HG03432 (cell line): ENCODE measurements around the gene EIF4G3.
"Not testable (repeated sequence)": the region's sequence is repeated elsewhere in the genome, so short reads cannot be mapped to it uniquely, and the experiment has no call there.

Experiments
- ATAC-seq: cut with Tn5 transposase; IDR thresholded peaks from one replicate; pipeline ENCODE4 v1.9.1; 2021; ENCODE audit warnings: mild to moderate bottlenecking, moderate library complexity; ENCODE audit not compliant: unreplicated experiment

The EIF4G3 gene

DNA sequence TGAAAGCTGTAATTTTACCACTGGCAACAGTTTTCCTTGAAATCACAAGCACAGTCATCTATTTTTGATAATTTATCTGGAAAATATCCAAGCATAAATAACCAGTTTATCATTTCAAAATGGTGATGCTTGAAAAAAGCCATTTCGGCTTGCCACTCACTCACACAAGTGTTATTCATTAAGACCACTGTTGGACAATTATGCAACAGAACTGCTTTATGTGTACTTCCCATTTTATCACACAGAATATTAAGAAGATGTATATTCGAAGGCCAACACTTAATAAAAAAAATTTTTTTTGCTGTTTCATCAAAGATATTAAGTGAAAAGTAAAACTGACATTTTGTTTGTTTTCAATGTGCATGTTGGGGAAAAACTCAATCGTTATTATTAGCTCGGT is 62.3 kb downstream of the EIF4G3 start:
- ATAC-seq, result no peak

DNA sequence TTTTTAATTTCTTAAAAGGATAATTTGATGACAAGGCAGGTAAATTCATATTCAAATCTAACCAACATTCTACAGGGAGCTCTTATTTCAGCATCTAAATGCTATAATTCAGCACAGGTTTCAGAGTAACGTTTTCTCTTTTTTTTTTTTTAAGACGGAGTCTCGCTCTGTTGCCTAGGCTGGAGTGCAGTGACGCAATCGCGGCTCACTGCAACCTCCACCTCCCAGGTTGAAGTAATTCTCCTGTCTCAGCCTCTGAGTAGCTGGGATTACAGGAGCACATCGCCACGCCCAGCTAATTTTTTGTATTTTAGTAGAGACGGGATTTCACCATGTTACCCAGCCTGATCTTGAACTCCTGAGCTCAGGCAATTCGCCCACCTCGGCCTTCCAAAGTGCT is 66.5 kb downstream of the EIF4G3 start:
- no peak for ATAC-seq

DNA sequence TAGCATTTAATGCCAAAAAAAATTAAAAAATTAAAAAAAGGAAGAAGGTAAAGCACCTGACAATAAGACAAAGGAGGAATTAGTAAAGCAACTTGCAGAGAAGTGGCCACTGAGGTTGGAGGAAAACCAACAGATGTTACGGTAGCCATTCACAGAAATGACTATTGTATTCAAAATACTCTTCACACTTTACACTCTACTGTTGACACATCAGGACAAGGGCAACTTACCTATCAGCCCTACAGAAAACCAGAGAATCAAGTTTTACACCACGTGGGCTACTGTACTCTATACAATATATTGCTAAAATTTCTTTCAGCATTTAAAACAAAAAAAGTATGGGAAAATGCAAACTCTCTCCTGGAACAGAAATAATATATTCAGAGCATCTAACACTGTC is 70.0 kb downstream of the EIF4G3 start:
- ATAC-seq, result no peak

DNA sequence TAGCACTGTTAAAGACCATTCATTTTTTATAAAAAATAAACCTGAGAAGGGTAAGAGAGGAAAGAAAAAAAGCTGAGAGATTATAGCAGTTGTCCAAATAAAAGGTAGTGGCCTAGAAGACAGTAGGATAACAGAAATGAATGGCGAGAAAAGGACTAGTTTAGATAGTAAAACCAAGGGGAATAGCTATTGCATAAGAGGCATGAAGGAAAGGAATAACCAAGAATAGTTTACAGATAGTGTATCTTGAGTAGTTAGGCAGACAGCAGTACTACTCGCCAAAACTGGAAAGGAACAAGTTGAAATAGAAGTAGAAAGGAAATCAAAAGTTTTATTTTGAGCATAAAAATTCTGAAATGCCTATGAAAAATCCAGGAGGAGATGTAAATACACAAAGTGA is 70.5 kb downstream of the EIF4G3 start:
- ATAC-seq, result no peak

DNA sequence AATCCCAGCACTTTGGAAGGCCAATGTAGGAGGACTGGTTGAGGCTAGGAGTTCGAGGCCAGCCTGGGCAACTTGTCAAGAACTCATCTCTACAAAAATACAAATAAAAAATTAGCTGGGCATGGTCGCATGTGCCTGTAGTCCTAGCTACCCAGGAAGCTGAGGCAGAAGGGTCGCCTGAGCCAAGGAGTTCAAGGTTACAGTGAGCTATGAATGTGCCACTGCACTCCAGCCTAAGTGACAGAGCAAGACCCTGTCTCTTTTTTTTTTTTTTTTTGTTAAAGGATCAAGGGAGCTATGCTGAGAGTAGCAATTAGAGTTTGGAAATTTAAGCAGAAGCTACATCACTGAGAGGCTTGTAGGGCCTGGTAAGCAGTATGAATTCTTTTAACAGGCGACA is 70.9 kb downstream of the EIF4G3 start:
- no peak for ATAC-seq

DNA sequence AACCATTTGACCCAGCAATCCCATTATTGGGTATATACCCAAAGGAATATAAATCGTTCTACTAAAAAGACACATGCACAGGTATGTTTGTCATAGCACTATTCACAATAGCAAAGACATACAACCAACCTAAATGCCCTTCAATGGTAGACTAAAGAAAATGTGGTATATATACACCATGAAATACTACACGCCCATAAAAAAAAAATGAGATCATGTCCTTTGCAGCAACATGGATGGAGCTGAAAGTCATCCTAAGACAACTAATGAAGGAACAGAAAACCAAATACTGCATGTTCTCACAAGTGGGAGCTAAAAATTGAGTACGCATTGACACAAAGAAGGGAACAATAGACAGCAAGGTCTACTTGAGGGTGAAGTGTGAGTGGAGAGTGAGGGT is 72.0 kb downstream of the EIF4G3 start:
- ATAC-seq, result no peak

DNA sequence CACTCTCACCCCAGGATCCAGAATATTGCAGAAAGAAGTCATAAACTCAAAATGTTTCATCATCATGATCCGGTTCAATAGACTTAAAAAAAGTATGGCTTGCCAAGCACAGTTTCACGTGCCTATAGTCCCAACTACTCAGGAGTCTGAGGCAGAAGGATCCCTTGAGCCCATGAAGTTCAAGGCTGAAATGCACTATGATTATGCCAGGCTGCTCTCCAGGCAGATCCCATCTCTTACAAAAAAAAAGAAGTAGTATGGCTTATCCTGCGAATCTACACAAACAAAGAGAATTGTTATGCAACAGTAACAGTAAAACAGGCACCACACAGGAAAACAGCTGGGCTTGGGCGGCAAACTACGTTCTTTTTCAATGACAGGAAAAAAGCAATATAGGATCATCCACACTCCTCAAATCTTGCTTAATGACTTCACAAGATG is 76.2 kb downstream of the EIF4G3 start:
- ATAC-seq, result no peak

DNA sequence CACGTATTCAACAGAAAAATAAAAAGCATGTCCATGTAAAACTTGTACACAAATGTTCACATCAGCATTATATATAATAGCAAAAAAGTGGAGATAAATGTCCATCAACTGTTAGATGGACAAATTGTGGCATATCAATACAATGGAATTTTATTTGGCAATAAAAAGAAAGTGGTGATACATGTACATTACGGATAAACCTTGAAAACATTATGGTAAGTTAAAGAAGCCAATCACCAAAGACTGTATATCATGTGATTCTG is 76.9 kb downstream of the EIF4G3 start:
- no peak for ATAC-seq

DNA sequence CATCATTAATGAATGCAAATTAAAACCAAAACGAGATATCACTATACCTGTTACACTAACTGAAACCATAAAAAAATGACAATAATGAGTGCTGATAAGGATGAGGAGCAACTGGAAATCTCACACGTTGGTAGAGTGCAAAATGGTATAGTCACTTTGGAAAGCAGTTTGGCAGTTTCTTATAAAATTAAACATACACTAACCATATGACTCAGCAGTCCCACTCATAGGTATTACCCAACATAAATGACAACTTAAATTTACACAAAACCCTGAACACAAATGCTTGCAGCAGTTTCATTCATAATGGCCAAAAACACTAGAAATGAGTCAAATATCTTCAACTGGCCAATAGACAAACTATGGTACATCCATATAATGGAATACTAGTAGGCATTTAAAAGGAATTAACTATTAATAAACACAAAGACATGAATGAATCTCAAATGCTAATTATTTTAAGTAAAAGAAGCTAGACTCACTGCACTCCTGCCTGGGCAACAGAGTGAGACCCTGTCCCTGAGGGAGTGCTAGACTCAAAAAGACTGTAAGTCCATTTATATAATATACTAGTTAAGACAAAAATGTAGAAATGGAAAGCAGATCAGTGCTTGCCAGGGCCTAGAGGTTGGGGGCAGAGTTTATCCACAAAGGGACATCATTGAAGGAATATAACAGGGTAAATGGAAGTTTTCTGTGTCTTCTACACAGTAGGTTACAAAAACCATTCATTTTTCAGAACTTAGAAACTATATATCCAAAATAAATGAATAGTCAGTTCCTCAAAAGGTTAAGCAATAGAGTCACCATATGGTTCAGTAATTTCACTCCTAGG is 77.4 kb downstream of the EIF4G3 start:
- no peak for ATAC-seq

DNA sequence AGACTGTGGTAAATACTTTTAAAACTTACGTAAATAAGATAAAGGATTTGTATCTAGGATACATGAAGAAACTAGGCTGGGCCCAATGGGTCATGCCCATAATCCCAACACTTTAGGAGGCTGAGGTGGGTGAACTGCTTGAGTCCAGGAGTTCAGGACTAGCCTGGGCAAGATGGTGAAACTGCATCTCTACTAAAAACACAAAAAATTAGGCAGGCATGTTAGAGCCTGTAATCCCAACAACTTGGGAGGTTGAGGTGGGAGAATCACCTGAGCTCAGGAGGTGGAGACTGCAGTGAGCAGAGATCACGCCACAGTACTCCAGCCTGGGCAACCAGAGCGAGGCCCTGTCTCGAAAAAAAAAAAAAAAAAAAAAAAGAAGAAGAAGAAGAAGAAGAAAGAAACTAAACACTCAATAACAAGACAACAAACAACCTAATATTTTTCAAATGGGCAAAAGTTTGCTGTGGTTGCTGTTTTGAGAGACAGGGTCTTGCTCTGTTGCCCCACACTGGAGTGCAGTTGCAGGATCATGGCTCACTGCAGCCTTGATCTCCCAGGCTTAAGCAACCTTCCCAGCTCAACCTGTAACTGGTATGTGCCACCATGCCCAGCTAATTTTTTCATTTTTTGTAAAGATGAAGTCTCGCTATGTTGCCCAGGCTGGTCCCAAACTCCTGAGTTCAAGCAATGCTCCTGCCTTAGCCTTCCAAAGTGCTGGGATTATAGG is 78.3 kb downstream of the EIF4G3 start:
- ATAC-seq, result no peak

DNA sequence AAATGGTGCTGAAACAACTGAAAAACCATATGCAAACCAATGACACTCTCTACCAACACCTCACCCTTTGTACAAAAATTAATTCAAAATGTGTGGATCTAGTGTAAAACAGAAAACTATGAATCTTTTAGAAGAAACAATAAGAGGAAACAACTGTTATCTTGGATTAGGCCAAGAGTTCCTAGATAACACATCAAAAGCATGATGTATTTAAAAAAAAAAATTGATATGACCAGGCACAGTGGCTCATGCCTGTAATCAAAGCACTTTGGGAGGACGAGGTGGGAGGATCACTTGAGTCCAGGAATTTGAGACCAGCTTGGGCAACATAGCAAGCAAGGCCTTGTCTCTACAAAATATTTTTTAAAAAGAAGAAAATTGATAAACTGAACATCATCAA is 79.0 kb downstream of the EIF4G3 start:
- ATAC-seq, result no peak

DNA sequence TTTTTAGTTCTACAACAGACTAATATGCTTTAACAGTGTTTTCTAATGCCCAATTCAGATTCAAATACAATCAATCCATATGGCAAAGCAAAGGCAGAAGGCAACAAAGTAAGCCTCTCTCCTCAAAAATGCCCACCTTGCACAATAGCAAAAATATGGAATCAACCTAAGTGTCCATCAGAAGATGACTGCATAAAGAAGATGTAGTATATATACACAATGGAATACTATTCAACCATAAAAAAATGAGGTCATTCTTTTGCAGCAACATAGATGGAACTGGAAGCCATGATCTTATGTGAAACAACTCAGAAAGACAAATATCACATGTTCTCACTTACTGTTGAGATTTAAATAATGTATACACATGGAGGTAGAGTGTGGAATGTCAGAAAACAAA is 80.7 kb downstream of the EIF4G3 start:
- ATAC-seq, result no peak

DNA sequence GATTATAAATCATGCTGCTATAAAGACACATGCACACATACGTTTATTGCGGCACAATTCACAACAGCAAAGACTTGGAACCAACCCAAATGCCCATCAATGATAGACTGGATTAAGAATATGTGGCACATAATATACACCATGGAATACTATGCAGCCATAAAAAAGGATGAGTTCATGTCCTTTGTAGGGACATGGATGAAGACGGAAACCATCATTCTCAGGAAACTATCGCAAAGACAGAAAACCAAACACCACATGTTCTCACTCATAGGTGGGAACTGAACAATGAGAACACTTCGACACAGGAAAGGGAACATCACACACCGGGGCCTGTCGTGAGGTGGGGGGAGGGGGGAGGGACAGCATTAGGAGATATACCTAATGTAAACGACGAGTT is 82.4 kb downstream of the EIF4G3 start:
- not testable (repeated sequence) for ATAC-seq

DNA sequence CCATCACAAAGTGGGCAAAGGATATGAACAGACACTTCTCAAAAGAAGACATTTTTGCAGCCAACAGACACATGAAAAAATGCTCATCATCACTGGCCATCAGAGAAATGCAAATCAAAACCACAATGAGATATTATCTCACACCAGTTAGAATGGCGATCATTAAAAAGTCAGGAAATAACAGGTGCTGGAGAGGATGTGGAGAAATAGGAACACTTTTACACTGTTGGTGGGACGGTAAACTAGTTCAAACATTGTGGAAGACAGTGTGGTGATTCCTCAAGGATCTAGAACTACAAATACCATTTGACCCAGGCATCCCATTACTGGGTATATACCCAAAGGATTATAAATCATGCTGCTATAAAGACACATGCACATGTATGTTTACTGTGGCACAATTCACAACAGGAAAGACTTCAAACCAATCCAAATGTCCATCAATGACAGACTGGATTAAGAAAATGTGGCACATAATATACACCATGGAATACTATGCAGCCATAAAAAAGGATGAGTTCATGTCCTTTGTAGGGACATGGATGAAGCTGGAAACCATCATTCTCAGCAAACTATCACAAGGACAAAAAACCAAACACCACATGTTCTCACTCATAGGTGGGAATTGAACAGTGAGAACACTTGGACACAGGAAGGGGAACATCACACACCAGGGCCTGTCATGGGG is 83.3 kb downstream of the EIF4G3 start:
- ATAC-seq, result not testable (repeated sequence)

DNA sequence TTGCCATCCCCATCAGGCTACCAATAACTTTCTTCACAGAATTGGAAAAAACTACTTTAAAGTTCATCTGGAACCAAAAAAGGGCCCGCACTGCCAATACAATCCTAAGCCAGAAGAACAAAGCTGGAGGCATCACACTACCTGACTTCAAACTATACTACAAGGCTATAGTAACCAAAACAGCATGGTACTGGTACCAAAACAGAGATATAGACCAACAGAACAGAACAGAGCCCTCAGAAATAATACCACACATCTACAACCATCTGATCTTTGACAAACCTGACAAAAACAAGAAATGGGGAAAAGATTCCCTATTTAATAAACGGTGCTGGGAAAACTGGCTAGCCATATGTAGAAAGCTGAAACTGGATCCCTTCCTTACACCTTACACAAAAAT is 84.2 kb downstream of the EIF4G3 start:
- ATAC-seq, result not testable (repeated sequence)

DNA sequence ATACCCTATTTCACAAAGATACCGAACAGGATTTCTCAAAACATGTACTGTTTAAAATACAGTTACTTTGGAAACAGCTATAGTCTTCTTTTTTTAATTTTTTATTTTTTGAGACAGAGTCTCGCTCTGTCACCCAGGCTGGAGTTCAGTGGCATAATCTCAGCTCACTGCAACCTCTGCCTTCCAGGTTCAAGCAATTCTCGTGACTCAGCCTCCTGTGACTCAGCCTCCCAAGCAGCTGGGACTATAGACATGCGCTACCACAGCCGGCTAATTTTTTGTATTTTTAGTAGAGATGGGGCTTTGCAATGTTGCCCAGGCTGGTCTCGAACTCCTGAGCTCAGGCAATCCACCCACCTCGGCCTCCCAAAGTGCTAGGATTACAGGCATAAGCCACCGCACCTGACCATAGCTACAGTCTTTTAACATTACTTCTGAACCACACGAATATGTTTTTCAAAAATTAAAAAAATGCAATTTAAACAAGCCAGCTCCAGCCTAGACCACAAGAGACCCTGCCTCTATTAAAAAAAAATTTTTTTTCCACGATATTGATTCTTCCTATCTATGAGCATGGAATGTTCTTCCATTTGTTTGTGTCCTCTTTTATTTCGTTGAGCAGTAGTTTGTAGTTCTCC is 85.5 kb downstream of the EIF4G3 start:
- not testable (repeated sequence) for ATAC-seq

DNA sequence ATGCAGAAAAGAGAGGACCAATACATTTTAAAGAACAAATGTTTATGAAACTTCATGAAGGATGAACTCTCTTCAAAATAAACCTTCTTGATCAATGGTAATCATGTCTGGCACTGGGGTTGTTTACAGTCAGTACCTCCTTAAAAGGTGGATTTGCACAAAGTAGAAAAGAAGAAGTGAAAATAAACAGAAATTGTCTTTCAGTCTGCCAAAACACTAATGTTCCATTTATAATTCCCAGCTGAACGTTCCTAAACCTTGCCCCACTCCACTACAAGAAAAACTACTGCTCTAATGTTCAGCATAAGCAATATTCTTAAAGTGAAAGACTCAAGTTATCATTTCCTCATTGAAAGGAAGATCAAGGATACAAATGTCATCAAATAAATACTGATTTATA is 86.2 kb downstream of the EIF4G3 start:
- no peak for ATAC-seq

DNA sequence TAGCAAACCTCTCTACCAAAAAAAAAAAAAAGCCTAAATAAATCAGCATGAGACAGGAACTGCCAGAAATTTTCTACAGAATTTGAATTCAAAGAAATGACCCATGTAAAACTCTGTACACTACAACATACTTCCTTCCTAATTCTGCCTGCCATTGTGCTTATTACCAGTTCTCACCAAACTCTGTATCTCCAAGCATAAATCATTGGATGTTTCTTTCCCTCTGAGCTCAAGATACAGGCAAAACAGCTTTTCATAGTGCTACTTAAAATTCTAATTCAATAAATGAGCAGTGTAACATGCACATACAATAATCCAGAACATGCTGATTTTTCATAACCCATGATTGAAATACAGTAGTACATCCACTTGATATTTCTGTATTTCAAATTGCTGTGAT is 87.0 kb downstream of the EIF4G3 start:
- ATAC-seq, result no peak

DNA sequence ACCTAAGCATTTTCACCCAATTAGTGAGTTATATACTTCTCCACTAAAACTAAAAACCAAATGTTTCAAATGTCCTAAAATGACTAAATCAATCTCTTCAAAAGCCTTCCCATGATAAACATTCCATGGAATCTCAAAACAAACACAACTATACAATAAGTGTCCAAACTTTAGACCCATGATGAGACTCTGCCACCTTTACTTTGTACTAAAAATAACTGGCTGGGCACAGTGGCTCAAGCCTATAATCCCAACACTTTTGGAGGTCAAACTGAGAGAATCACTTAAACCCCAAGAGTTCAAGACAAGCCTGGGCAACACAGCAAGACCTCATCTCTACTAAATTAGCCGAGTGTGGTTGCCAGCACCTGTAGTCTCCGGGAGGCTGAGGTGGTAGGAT is 87.4 kb downstream of the EIF4G3 start:
- no peak for ATAC-seq

DNA sequence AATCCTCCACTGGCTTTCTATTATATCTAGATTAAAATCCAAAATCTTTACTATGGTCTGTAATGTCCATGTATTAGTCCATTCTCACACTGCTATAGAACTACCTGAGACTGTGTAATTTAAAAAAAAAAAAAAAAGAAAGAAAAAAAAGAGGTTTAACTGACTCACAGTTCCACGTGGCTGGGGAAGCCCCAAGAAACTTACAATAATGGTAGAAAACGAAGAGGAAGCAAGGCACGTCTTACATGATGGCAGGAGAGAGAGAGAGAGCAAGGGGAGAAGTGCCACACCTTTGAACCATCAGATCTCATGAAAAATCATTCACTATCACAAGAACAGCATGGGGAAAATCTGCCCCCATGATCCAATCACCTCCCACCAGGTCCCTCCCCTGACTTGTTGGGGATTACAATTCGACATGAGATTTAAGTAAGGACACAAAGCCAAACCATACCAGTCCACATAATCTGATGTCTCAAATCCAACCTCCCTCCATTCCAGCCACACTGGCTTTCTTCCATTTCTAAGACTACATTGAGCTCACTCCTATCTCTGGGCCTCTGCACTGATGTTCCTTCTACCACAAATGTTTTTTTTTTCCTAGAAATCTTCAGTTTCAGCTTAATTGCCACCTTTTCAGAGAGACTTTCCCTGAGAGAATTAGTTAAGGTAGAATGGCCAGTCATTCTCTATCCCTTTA is 92.4 kb downstream of the EIF4G3 start:
- no peak for ATAC-seq

DNA sequence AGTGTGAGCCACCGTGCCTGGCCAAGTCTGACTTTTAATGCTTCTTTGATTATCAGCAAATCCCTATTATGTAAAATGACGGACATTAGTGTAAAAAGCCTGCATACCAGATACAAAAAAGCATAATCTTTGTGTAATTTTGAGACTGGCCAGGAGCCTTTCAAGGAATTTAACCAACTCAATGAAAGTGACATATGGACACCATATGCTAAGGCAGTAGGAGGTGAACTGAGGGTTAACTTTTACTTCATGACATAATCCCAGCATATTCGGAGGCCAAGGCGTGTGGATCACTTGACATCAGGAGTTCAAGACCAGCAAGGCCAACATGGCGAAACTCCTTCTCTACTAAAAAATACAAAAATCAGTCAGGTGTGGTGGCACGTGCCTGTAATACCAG is 94.6 kb downstream of the EIF4G3 start:
- ATAC-seq, result no peak
